Epithelial cell of prostate (primary cell): Measurements from ENCODE around the gene SLC13A4.
A peak's percentile ranks its signal among the peaks of the same experiment; 100 is the strongest.
"Not testable (repeated sequence)": the region's sequence is repeated elsewhere in the genome, so short reads cannot be mapped to it uniquely, and the experiment has no call there.

Experiments
- DNase-seq: peaks from one replicate; pipeline ENCODE4 v3.0.0-alpha.2; 2011; ENCODE audit warnings: low read depth, low spot score
- H3K27ac ChIP-seq: fragments of 450-650 bp; 2 replicates; pipeline ENCODE4 v1.5.1; 2017; ENCODE audit warnings: mild to moderate bottlenecking

The SLC13A4 gene

DNA sequence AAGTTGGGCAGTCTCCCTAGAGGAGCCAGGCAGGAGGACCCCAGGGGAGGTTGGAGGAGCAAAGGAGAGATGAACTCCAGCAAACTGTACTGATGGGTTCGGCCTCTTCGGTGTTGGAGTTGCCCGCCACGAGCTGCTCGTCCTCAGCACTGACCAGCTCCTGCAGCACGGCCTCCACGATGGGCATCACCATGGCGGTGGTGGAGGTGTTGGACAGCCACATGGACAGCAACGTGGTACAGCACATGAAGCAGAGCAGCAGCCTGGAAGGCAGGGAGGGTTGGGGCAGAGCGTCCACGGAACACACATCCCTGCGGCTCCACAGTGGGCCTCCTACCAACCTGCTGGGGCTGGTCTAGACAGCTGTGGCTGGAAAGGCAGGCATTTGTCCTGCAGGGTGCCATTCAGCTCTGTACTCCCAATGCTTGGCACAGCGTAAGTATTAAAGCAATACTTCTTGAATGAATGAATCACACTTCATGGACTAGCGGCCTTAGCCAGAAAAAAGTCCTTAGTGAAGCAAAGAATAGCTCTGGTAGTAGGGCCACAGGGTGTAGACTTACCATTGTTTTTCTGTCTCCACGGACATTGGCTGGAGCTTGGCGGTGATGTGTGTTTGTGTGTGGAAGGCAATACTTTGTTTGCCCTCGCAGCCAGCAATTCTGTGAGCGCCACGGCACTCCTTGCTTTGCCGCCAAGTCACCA is 21.8 kb downstream of the SLC13A4 start:
- no peak for DNase-seq
- H3K27ac ChIP-seq, result peak overlapping the region; percentile 93

DNA sequence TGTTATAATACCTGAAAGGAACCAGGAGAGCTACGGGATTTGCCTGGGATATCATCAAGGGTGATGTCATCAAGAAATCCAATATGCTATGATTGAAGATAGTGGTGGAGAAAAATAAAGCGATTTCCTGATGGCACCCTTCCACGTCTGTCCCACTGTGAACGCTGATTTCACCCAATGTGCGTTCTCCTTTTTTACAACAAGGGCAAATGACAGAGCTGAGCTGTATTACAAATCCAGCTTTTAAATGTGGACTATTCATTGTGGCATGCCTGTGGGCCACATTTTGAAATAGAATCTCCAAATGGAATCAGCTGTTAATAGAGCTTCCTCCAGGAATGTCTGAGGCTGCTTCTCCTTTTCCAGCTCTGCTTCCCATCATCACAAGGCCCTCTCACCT is 23.3 kb downstream of the SLC13A4 start:
- H3K27ac ChIP-seq, result no peak overlapping the region
- no peak for DNase-seq

DNA sequence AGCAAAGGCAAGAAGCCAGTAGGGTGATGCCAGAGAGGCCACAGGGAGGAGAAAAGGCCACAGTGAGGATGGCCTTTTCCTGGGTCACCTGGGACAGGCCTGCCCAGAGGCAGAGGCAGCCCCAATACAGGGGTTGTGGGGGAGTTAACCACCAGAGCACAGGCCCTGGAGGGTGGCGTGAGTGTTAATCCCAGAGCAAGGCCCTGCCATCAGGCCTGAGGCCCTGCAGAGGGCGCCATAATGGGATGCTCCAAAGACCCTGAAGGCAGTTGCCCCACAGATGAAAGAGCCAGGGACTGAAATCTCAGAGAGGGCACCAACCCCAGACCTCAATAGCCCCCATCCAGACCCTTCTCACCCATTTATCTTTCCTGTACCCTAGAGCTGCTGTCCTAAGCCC is 23.9 kb downstream of the SLC13A4 start:
- no peak overlapping the region for H3K27ac ChIP-seq
- no peak for DNase-seq

DNA sequence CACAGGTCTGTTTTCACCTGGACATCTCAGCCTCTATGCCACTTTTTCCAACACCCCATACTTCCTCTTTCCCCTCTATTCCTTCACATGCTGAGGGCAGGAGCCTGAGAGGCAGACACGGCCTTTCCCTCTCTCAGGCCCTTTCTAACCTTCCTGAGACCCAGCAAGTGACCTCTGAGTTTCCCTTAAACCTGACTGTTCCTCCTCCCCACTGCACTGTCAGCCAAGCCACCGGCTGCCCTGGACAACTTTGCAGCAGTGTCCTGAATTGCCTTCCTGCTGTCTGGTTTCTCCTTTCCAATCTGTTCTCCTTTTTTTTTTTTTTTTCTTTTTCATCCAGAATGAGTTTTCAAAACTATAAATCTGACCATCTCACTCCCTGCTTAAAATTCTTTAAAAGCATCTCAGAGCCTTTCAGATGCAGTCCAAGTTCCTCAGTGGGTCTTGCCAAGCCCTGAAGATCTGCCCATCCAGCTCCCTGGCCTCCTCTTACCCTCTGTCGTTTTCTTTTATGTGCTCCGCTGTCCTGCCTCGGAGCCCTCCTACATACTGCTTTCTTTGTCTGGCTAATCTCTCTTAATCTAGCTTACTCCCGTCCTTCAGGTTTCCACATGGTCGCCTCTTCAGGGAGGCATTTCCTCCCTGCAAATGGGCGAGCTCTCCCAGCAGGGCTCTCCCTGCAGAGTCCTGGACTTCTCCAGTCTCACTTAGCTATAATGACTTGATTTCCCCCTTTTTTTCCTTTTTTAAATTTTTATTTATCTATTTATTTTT is 30.5 kb downstream of the SLC13A4 start:
- no peak for DNase-seq
- H3K27ac ChIP-seq, result no peak overlapping the region

DNA sequence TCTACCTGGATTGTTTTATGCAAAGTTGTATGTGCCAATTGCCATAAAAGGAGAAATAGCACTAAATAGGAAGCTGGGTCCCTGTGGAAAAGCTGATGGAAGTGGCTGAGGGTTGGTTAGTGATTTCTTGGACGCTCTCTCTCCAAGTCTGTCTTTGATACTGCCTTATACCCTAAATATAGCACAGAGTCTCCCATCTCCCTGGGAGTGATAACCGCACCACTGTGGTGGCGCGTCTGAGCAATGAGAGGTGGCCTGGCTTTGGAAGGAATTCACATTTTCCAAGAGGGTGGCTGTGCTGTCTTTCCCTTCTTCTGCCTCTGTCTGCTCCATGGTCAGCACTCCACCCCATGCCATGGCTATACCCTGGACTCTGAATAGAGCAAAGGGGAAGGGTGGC is 34.4 kb downstream of the SLC13A4 start:
- no peak for DNase-seq
- no peak overlapping the region for H3K27ac ChIP-seq

DNA sequence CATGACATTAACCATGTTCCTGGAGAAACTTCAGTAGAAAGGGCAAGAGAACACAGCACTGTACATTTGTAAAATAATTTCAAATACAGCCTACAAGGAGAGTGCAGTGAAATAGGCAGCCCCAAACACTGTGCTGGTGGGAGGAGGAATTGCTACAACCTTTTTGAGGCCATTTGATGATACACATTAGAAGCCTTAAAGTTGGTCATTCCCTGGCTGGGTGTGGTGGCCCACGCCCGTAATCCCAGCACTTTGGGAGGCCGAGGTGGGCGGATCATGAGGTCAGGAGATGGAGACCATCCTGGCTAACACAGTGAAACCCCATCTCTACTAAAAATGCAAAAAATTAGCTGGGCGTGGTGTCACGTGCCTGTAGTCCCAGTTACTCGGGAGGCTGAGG is 35.4 kb downstream of the SLC13A4 start:
- H3K27ac ChIP-seq, DNase-seq: not testable (repeated sequence)

DNA sequence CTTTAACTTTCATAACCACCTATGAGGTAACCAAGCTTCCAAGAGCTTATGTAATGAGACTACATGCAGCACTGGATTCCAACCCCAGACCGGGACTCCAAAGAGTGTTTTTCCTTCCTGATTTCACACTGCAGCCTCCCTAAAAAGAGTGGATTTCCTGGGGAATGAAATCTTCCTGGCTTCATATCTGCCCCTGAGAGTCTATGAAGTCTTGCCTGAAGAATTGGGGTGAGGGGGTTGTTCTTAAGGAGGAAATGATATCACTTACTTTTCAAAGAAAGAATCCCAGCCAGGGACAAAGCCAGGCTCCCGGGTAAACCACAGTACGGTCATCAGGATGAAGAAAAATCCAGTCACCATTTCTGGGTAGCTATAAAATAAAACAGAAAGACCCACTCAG is 35.9 kb downstream of the SLC13A4 start:
- H3K27ac ChIP-seq, result no peak overlapping the region
- DNase-seq, result no peak

DNA sequence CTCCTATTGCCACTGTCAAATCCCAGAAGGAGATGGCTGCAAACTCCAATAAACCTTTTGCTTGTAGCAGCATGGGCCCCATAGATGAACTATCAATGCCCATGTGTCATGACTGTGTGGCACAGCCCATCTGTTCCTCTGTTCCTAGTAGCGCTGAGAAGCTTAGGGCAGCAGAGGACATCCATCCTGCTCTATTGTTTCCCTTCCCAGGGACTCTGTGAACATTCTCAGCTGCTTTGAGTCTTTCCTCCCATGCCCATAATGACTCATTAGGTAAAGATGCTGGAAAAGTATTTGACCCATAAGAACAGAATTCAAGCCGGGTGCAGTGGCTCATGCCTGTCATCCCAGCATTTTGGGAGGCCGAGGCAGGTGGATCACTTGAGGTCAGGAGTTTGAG is 37.4 kb downstream of the SLC13A4 start:
- H3K27ac ChIP-seq, result no peak overlapping the region
- DNase-seq, result no peak

DNA sequence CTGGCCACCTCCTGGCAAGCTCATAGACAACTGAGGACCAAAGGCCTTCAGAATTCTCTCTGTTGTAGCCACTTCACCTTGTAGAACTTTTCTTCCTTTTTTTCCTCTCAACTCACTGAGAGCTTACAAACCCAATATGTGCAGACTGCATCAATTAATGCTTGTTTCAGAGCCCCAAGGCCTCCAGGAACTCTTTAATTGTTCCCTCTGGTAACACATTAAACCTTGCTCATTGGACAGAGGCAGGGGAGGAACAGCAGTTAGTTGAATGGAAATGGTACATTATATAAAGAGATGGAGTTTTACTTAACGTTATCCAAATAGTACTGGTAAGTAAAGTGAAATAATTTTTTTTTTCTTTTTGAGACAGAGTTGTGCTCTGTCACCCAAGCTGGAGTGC is 40.5 kb downstream of the SLC13A4 start:
- DNase-seq, result no peak
- H3K27ac ChIP-seq, result no peak overlapping the region

DNA sequence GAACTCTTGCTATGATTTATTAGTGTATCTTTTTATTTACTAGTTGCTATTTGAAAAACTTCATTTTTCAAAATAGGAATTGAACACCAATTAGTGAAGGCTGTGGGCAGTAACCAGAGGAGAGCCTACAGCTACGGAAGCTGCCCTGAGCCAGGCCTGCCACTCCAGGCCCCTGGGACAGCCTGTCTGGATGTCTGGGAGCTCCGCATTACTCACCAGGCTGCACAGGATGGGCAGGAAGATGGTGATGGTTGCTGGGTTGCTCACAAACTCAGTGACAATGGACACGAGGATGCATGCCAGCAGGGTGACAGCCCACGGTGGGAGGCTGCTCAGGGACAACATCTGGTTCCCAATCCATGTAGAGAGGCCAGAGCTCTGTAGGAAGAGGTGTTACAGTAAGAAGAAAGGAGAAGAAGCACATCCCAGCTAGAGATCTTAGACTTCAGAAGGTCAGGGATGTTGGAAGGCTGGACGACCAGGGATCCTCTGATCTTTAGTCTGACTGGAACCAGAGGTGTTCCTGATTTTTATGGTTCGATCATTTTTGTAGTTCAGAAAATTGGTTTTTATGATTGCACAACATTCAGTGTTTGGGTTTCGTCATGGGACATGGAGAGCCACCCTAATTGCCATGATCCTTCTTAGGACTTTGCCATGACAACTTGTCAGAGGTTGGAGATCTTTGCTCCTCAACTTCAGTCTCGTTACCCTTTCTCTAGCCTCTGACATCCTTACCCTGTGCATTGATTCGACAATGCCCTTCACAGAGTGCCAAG is 42.5 kb downstream of the SLC13A4 start:
- H3K27ac ChIP-seq, result peak overlapping the region; percentile 79
- no peak for DNase-seq

DNA sequence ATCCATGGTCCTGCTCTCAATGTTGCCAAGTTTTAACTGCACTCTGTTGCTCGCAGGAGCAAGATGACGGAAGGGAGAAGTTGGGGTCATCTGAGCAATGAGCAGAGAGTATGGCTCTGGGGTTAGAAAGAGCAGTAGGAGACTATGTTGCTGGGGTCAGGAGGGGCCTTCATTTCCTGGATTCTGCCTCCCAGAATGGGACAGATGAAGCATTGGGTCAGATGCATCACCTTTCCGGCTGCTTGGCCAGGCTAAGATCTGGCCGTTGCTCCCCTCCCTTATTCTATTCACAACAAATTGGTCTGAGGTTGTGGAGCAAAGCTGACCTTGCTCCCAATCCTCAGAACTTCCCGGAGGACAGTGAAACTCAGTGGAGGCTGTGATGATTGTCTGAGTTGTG is 43.3 kb downstream of the SLC13A4 start:
- DNase-seq, result no peak
- peak overlapping the region; percentile 79 for H3K27ac ChIP-seq

DNA sequence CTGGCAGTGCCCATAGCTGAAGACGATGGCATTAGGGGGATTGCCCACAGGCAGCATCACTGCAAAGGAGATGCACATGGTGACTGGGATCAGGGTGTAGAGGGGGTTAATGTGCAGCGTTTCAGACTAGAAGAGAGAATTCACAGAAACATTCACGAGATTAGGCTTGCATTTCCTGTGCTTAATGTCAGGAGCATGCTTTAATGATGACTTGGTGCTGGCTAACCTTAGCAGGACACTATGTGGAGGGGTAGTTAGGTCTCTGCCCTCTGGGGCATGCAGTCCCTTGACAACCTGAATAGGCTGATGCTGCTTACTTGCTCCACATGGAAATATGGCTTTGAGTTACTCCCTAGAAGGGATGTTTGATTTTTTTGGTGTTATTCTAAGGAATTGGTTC is 43.9 kb downstream of the SLC13A4 start:
- no peak for DNase-seq

DNA sequence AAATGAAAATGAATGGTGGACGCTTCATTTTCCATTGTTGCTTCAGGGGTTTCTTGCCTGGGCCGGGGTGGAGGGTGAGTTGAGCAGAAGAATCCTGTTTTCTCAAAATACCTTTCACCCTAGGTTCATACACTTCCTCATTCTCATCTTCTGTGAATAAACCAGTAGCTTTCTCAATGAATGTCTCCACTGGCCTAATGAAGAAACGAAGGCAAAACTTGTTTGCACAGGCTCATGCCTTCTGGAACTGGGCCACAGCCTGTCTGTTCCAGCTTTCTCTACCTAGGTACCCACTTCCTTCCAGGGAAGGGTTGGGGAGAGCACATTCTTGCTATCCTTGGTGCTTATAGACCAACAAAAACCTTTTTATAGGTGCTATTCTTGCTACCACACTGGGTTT is 44.4 kb downstream of the SLC13A4 start:
- H3K27ac ChIP-seq, result peak overlapping the region; percentile 79
- no peak for DNase-seq

More for the DNA sequence above, 43.9 kb downstream of the SLC13A4 start:
- H3K27ac ChIP-seq, result peak overlapping the region; percentile 79

DNA sequence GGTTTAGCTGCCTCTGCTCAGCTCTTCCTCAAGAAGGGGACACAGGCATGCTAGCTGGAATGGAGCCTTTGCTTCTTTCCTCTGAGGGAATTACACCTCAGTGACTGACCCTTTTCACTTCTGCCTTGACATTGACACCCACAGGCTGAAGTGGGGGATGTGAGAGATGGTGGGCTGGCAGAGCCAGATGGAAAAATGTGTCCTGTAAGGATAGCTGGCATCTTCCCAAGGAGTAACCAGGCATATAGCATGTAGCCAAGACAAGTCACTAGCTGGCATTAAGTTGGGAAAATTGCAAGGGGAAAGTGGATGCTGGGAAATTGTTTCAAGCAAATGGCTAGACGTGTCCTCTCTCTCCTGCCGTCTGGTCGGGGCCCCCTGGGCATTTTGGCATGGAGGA is 45.8 kb downstream of the SLC13A4 start:
- peak overlapping the region; percentile 79 for H3K27ac ChIP-seq
- DNase-seq, result no peak

DNA sequence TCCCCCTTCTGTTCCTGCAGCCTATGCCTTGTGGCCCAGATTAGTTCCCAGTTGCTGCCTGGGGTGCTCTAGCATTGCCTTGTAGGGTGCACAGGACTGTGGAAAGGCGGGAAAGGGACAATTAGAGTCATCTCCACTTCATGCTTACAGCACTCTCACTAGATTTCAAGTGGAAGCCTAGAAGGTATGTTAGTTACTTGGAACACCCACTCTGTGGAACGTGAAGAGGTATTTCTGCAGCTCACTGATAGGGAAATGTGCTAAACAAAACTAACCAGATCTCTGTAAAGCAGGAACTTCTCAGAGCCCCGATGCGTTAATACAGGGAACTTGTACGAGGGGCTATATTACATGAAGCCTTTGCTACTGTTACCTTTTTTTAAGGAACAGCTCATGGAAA is 46.2 kb downstream of the SLC13A4 start:
- no peak for DNase-seq
- H3K27ac ChIP-seq, result peak overlapping the region; percentile 79

DNA sequence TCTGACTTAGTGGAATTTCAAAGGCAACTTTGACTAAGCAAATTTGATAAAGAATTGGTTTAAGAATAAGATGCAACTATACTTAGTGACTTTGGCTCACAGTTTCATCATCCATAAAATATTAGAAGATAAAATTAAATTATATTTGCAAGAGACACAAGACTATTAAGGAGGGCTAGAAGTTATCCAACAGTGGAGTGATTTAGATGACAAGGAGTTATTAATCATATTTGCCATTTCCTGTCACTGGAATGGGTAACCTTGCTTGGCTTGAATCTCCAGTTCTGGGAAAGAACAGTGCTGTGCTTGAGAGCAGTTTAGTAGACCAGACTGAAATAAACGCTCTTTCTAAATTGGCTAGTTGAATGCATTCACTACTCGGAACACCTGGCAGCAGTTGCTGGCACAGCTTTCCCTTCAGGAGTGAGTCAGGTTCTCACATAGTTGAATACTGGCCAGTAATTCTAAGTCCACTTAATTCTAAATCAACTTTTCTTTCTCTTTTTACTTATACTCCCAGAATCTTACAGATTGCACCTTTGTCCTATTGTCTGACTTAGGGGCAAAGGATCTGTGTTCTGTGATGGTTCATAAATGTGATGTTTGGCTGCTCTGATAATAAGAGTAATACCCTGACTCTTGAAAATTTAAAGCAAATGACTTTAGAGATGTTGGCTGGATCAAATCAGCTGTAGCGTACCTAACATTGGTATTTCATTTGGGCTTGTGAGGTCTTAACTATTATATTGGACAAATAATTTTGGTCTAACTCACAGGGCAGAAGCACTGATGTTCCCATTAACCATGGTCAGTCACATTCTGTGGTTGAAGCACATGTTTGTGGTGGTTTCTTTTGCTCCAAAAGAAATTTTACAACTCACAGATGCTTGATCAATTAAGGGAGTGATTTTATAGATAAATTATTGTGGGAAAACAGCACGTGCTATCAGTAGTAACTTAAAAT is 49.1 kb downstream of the SLC13A4 start:
- peak overlapping the region; percentile 87 for H3K27ac ChIP-seq
- no peak for DNase-seq

DNA sequence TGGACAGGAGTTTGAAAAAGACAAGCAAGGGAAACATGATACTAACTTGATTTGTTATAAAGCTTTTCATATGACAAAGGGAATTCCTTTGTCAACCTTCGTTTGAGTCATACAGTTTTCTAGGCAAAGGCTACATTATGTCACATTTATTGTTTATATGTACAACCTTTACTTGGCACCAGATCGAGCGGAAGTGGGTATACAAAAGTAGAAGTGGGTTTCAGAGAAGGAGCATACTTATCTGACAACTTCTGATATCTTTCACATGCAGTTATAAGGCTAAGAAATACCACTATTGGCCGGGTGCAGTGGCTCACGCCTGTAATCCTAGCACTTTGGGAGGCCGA is 54.7 kb downstream of the SLC13A4 start:
- peak overlapping the region; percentile 77 for H3K27ac ChIP-seq
- DNase-seq, result no peak

DNA sequence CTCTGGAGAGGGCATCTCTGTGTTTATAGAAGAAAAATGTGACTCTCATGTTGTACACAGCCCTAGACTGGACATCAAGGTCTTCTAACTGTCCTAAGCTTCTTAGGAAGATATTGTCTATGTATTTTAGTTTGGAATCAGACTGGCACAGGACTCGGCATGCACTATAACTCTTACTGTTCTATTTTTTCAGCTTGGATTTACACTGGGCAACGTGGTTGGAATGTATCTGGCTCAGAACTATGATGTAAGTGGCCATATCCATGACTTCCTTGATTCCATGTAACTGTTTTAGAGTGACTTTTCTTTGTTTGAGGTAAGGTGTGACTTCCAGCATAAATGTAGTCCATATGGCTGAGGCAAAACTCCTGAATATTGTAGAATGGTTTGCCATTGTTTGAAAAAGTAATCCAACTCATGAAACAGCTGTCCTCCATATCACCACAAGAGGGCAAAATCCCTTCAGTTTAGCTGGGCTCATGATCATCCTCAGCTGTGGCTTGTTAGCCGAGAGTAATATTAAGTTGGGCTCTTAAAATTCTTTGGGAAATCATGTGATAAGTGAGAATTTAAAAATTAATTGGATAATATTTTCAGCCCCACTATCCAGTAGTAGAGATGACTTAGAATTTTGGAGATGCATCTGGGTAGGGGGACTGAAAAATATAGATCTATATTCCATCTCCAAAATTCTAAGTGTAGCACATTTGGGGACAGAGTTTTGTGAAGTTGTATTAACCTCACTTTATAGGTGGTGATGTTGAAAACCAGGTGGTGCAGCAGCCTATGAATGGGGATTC is 55.2 kb downstream of the SLC13A4 start:
- no peak for DNase-seq
- peak overlapping the region; percentile 77 for H3K27ac ChIP-seq

DNA sequence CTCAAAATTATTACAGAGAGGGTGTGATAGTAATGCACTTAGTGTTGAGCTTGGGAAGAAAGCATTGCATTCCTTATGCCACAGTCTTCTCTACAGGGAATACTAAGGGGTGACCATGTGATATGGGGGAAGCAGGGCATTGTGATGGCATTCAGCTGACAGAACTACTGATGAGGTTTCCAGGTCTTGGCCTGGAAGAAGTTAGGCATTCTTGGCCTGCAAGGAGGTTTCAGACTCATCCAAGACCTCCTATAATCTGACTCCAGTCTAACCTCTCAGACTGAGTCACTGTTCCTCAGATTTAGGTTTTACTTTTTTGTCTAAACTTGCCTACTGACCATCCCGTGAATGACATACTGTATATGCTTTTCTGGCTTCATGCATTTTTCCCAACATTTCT is 57.8 kb downstream of the SLC13A4 start:
- no peak for DNase-seq
- peak overlapping the region; percentile 77 for H3K27ac ChIP-seq
